GM18861 (cell line): Measurements from ENCODE around the gene TBX6.
A peak's percentile ranks its signal among the peaks of the same experiment; 100 is the strongest.

ENCODE experiments used
- ATAC-seq: cut with Tn5 transposase; IDR thresholded peaks from one replicate; pipeline ENCODE4 v1.9.1; 2021; ENCODE audit not compliant: unreplicated experiment

TBX6 gene

DNA sequence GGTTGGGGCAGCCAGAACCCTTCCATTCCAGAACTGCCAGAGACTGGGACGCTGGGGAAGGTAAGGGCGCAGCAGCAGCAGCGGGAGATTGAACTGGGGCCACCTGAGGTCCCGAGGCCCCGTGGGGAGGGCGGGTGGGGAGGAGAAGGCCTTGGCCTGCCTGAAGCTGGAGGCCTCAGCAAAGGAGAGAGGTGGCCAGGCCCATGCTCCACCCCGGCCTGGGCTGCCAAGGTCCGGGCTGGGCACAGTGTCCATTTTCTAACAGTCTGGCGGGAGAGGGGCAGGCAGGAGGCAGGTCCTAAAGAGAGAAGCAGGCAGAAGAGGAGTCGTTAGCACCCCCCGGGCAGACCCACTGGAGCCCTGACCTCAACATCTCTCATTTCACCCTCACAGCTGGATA is 22.7 kb upstream of the TBX6 start:
- ATAC-seq, result no peak

DNA sequence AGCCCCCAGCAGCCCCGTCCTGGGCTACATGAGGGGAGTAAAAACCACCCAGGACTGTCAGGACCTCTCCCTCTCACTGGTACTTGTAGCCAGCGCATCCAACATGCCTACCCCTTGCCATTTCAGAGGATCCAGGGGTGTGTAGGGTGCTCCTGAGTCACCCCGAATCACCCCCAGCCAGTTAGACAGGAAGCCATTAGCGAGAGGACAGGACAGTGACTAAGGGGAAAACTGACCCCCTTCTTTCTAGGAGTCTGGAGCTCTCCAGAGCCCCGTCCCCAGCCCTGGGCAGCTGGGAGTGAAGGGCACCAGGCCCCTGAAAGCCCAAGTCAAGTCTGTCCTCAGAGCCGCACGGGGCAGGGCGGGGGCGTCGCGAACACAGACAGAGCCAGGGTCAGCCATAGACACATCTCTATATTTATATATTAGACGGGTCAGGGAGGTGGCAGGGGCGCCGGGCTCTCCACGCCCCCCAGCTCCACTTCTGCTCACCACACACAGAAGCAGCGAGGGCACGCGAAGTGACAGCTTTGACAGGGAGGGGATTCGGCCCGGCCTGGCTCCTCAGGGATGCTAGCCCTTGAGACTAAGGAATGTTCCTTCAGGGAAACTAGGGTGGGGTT is 22.1 kb upstream of the TBX6 start:
- ATAC-seq, result no peak

DNA sequence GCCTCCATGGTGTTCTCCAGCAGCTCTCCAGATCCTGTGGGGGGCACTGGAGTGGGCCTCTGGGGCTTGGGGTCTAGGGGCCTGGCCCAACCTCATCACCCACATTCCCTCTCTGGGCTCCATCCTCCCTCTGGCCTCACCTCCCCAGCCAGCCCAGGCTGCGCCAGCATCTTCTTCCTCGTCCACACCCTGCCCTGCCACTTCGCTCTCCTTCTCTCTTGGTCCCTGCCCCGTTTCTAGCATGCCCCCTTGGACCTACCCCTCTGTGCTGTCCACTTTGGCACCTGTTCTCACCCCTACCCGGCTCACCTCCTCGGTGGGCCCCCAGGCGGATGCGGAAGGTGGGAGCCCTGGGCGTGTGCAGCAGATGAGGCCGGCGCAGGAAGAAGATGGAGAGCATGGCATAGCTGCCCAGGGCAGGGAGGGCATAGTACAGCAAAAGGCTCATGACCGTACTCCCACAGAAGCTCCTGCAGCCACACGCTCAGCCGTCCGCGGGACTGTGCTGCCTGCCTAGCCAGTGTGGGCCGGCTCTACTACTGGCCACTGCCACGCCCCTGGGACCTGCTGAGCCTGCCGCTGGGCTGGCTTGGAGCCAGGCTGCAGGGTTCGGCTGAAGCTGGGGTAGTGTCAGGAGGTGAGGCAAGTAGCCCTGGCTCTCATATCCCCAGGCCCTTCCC is 21.4 kb upstream of the TBX6 start, which contains the start of gene GDPD3:
TSS of gene GDPD3 (minus strand) at position 507 of the 680 bp plus-strand sequence. CDS start at position 448, 59 bp downstream.
- no peak for ATAC-seq

DNA sequence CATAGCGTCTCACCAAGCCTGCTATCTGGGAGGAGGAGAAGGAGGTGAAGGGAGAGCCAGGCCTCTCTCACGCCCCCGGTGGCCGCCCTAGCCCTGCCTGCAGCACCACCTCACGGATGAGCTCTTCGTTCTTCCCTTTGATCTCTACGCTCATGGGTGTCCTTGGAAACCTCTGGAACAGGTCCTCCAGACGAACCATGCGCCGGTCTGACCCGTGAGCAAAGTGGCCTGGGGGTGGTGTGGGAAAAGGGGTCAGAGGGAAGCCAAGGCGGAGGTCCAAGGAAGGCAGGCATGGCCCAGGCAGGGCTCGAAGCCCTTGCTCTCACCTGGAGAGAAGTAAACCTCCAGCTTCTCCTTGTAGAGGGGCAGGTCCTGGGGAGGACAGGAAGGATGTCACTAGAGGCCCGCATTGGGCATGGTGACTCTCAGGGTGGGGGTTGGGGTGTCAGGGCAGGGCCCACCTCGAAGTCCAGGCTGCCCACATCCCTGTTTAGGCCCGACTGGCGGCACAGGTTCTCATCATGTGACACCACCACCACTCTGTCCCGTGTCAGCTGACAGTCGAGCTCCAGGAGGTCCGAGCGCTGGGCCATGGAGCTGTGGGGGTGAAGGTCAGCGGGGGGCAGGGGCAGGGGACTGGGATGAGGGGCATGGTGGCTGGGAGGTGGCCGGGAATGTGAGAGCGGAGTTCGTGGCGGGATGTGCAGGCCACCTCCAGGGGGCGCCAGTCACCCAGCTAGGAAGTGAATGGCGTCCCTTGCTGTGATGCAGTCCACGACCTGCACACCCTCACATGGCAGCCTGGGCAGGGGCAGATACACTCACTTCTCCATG is 20.7 kb upstream of the TBX6 start:
- no peak for ATAC-seq

DNA sequence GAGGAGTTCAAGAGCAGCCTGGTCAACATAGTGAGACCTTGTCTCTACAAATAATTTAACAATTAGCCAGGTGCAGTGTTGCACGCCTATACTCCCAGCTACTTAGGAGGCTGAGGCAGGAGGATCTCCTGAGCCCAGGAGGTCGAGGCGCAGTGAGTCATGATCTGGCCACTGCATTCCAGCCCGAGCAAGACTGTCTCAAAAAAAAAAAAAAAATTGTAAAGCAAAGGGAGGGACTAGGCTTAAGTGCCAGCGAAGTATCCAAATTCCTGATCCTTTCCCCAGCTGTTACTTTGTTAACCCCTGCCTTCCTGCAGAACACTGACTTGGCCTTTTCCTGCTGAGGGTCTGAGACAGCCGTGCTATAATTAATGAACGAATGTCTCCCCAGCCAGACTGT is 18.9 kb upstream of the TBX6 start:
- ATAC-seq, result no peak

DNA sequence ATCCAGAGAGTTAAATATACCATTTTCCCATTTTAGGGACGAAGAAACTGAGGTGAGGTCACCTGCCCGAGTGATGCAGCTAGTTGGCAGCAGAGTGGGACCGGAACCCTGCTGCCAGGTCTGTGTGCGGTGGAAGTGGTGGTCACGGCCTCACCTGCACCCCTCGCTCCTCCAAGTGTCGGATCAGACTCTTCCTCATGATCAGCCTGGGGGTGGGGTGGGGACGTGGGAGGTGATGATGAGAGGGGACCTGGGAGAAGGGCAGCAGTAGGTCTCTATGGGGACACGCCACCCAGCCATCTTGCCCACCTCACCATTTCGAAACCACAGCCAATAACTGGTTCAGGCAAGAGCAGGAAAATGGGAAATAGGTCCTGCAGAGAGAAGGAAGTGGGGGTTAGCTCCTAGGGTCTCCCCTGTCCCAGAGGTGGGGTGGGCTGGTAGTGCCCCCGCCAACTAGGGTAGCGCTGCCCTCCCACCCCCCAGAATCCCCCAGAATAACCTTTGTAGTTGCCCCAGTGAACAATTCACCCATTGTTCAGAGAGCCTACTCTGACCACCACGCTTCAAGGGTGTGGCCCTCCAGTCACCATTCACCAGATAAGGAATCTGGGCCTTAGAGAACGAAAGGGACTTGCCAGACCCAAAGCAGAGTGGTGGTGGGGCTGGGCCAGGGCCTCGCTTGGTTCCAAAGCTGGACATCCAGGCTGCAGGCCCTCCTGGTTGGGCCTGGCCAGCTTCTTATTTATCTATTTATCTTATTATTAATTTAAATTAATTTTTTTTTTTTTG is 16.5 kb upstream of the TBX6 start:
- no peak for ATAC-seq

DNA sequence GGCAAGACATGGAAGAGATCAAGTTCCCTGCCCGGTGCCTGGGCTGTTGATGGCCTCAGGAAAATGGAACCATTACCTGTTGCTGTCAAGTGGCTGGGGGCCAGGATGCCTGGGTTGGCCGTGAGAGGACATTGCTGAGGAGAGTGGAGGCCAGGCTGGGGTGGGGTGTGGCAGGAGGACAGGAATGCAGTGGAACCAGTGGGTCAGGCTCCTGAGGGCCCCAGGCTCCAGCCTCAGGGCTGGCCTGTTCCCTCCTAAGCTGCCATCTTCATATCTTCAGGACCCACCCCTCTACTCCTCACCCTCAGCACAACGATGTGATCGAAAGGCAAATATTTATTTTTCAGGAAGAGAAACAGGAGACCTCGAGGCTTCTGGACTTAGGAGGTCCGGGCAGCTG is 12.8 kb upstream of the TBX6 start:
- ATAC-seq, result no peak

DNA sequence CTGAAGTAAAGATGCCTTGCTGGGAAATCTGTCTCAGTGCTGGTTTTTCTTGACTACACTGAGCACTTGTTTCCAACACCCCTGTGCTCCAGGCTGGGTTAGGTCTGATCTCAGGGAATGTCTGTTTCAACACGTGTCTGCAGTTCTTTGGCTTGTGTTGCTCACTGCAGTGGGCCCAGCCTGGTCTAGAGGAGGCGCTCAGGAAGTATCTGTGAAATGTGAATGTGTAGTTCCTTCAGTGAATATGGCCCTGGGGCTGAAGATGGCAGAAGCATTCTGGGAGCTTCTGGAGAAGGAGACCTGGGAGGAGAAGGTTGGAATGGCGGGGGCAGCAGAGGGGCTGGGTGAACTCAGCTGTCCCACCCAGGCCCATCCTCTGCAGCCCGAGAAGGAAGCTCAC is 12.4 kb upstream of the TBX6 start:
- ATAC-seq, result no peak

DNA sequence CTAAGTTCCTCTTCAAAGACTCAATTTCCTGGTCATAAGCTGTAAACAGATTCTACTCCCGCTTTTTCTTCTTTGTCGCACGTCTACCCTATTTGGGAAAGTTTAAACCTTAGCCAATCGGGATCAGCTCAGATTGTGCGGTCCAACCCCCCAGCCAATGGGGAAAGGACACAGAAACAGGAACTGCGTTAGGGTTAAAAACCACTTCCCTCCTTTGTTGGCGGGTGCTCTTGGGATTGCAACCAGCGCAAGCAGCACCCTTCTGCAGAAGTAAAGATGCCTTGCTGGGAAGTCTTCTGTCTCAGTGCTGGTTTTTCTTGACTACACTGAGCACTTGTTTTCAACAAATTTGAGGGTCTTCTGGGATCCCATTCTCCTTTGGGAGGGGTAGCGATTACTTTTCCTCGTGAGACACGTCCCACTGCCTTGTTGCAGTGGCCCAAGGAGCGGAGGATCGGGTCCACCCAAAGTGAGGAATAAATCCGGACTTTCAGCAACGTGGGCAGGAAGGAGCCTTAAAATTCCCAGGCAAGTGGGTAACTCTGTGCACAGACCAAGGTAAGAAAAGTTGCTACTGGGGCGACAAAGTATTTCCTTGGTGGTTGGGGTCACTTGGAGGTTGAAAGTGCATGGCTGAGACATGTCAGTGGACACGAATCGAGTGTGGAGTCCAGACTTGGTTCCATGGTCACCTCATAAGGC is 5.3 kb upstream of the TBX6 start:
- ATAC-seq, result no peak

DNA sequence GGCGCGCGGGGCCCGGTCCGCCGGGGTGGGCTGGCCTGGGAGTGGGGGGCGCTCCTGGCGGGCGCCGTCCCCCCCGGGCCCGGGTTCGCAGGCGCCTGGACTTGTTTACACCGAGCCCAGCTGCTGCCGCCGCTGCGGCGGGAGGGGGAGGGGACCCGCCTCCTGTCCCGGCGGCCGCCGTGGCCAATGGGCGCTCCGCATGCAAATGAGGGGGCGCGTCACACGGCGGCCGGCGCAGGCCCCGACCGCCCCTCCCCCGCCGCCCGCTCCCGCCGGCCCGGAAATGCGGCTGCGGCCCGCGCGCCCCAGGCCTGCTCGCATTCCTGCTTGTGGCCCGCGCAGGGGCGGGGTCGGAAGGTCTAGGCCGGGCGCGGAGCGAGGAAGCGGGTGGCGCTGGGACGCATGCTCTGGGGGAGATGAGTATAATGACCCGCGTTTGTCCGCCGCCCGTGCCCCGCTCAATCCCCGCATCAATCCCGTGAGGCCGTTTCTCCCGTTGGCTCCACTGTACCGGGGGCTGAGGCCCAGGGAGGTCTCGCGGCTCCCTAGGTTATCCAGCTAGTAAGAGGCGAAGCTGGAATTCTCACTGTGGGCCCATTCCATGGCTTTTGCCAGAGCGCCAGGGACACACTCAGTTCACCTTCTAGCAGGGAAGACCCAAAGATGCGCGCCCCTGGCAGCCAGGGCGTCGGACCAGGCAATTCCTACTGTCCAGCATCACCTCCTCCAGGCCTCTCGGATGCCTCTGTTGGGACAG is 4.6 kb upstream of the TBX6 start, which contains the start of gene YPEL3:
TSS of gene YPEL3 (minus strand) at position 109 of the 757 bp plus-strand sequence. CDS start 731 bp downstream, outside the sequence.
- peak; percentile 33 for ATAC-seq

DNA sequence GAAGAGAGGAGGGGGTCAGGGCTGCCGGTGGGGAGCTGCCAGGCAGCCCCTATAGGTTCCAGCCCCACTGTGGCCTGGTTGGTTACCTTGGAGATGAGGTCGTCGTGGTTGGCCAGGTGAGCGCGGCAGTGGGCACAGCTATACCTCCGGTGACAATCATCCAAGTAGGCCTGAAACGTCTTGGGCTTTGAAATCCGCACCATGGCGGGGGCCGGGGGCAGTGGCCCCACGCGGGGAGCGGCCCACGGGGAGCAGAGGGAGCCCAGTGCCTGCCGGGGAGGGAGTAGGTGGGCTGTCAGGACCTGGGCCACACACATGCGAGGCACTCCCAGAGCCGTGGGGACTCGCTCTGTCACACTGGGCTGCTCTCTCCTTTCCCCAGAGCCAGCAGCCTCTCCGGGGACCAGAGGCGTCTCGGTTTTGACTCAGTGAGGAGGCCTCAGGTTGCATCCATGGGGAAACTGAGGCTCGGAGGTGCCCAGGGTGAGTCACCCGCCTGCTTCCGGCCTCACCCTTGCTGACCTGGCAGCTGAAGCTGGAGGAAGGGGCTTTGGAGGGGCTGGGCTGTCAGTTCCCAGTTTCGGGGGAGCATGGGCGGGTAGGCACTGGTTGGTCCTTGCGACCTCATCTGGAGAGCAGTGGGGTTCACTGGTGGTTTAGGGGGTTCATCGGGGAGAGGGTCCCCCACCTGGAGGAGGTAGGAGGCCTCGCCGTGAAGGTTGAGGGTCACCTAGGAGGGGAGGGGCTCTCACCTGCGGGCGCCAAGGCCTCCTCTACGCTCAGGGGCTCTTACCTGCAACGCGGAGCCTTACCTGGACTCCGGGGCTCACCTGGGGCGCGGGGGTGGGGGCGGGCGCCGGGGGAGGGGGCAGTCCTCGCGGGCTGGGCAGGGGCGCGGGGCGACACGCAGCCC is 3.7 kb upstream of the TBX6 start:
- no peak for ATAC-seq

DNA sequence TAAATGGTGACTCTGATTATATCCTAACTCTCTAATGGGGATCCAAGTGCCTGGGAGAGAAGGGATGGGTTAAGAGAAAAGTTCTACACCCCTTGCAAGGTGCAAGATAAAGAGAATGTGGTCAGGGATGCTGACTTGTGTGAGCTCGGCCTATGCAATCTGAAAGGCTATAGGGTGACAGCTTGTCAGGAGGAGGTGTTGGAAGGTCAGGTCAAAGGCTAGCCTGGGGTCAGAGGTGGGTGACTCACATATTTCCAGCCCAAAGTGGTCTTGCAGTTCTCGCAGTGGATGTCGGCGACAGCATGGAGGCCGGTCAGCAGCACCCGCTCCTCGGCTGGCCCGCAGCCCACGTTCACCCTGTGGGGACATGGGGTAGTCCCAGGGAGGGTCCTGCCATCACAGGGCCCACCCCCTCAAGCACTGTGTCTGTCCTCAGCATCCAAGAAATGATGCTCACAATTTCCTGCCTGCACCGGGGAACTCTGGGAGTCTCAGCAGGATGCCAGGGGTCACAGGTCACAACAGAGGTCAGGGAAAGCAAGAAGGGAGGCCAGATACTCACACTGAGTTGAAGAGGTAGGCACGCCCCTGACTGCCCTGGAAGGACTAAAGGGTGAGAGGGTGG is 2.9 kb upstream of the TBX6 start:
- no peak for ATAC-seq

DNA sequence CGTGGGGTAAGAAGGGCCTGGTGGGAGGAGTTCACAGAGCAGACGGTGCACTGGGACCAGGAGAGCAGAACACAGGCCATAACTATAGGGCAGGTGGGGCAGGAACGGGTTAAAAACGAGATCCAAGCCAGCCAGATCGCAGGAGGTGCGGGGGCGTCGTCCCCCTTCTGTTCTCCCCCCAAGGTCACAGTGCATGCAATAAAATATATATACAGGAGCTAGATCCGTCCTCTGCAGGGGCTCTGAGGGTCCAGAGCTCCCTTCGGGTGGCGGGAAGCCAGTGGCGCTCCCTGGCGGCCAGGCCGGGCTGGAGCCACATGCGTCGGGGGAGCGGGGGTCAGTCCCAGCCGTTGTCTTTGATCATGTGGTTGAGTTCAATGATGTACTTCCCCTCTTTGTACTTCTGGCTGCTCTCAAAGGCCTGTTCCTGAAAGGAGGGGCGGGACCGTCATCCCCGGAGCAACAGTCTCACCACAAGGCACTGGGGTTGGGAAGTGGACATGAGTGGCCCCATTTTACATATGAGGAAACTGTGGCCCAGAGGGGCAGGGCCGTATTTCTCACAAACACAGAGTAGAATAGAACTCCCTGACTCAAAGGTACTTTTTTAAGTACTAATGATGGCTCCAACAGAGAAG is 768 bp upstream of the TBX6 start:
- peak; percentile 28 for ATAC-seq

DNA sequence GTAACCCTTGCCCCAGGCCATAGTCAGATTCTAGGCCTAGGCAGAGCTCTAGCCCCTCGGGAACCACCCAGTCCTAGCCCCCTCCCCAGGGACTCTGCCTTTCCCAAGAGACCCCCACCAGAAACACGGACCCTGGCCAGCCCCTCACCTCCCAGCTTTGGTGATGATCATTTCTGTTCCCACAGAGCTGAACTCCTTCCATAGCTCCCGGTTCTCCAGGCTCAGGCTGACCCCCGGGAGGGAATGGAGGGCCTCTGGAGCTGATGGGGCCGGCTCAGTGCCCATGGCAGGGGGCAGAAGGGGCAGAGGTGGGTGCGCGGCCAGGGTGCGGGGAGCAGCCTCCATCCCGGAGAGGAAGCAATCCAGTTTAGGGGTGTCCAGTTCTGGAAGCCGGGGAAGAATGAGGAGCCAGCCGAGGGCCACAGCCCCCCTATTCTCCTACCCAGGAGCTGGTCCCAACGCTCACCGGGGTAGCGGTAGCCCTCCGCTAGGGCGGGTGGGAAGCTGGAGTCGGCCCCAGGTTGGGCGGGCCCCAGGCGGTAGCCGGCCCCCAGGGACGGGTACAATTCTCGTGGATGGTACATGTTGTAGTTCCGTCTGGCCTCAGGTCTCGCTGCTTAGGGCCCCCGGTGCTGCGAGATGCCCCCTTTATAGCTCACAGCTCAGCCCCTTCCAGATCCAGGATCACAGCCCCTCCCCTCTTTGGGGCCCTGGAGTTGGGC is 953 bp downstream of the TBX6 start:
- no peak for ATAC-seq

DNA sequence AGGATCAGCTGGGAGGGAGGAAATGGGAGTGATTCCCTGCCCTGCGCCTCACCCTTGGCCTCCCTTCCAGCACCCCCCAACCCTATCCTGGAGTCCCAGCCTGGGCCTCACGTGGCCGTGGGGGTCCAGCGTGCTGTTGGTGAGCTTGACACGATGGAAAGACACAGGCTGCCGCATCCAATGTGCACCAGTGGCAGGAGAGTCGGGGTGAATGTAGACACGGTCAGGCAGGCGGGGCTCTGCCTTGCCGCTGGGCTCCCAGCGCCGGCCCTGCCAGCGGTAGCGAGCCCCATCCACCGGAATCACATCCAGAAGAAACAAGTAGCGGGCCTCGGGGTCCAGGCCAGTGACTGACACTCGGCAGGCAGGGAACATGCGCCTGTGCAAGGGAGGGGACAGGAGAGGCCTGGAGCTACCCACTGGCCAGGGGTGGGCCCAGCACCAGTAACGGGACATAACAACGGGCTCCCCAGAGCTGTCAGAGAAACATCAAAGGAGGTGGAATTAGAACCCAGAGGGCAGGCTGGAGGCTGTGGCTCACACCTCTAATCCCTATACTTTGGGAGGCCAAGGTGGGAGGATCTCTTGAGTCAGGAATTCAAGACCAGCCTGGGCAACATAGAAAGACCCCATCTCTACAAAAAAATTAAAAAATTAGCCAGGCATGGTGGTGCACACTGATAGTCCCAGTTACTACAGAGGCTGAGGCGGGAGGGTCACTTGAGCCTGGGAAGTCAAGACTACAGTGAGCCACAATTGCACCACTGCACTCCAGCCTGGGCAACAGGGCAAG is 2.7 kb downstream of the TBX6 start:
- ATAC-seq, result no peak

DNA sequence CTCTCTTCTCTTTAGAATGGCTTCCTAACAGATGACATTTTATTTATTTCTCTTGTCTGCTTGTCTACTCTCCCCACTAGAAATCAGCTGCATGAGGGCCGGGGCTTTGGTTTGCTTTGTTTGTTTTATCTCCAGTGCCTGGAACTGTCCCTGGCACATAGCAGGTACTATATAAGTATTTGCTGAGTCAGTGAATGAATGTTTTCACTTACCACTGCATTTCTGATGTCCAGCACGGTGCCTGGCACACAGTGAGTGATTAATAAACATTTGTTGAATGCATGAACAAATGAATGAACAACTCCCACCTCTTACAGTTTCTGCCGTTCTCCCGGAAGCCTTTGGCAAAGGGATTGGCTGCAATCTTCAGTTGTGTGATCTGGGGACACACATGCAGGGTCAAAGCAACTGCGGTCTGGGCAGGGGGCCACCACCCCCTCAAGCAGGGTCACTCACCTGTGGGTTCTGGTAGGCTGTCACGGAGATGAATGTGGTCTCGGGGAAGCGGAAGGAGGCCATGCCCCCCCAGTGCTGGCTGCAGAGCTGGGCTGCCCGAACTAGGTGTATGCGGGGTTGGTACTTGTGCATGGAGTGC is 3.4 kb downstream of the TBX6 start:
- no peak for ATAC-seq
